Mesendoderm (in vitro differentiated cells): ENCODE measurements around the gene NTF4.
A peak's percentile ranks its signal among the peaks of the same experiment; 100 is the strongest.

Source experiments
- DNase-seq: peaks from one replicate; pipeline ENCODE4 v3.0.0; 2013
- H2AK5ac ChIP-seq: 2 replicates; pipeline ENCODE4 v1.6.1; 2013; ENCODE audit warnings: low read length, inconsistent platforms
- H2BK120ac ChIP-seq: 2 replicates; pipeline ENCODE4 v1.6.1; 2013; ENCODE audit warnings: low read depth, mild to moderate bottlenecking, low read length, moderate library complexity, mixed read lengths
- H2BK15ac ChIP-seq: replicated peaks from 2 replicates; pipeline ENCODE4 v1.6.1; 2013; ENCODE audit warnings: low read depth, mild to moderate bottlenecking, moderate library complexity
- H2BK5ac ChIP-seq: 2 replicates; pipeline ENCODE4 v1.6.1; 2013; ENCODE audit warnings: low read length, inconsistent platforms
- H3K18ac ChIP-seq: 2 replicates; pipeline ENCODE4 v1.6.1; 2013; ENCODE audit warnings: mild to moderate bottlenecking, low read length, mixed read lengths
- H3K23ac ChIP-seq: one replicate; pipeline ENCODE4 v1.6.1; 2013; ENCODE audit warnings: low read length
- H3K27ac ChIP-seq: 2 replicates; pipeline ENCODE4 v1.5.1; 2013; ENCODE audit warnings: low read depth, mild to moderate bottlenecking, inconsistent platforms, low read length, moderate library complexity
- H3K27me3 ChIP-seq: 2 replicates; pipeline ENCODE4 v1.6.1; 2013; ENCODE audit warnings: low read length, control low read depth, mild to moderate bottlenecking, inconsistent platforms; ENCODE audit not compliant: insufficient read depth, poor library complexity
- H3K36me3 ChIP-seq: 2 replicates; pipeline ENCODE4 v1.6.1; 2013; ENCODE audit warnings: low read length, inconsistent platforms; ENCODE audit not compliant: control insufficient read depth, insufficient read depth
- H3K4ac ChIP-seq: one replicate; pipeline ENCODE4 v1.6.1; 2013; ENCODE audit warnings: low read depth, mild to moderate bottlenecking, low read length, moderate library complexity
- H3K4me1 ChIP-seq: 2 replicates; pipeline ENCODE4 v1.6.1; 2013; ENCODE audit warnings: low read depth, low read length, inconsistent platforms; ENCODE audit not compliant: control insufficient read depth
- H3K4me2 ChIP-seq: 2 replicates; pipeline ENCODE4 v1.6.1; 2013; ENCODE audit warnings: low read length
- H3K4me3 ChIP-seq: 2 replicates; pipeline ENCODE4 v1.5.1; 2013; ENCODE audit warnings: mild to moderate bottlenecking, low read length
- H3K56ac ChIP-seq: one replicate; pipeline ENCODE4 v1.6.1; 2013; ENCODE audit warnings: low read length
- H3K79me1 ChIP-seq: 2 replicates; pipeline ENCODE4 v1.6.1; 2013; ENCODE audit warnings: low read length, inconsistent platforms
- H3K79me2 ChIP-seq: 2 replicates; pipeline ENCODE4 v1.6.1; 2013; ENCODE audit warnings: mild to moderate bottlenecking, low read length; ENCODE audit not compliant: control insufficient read depth, insufficient read depth
- H3K9ac ChIP-seq: 2 replicates; pipeline ENCODE4 v1.6.1; 2013; ENCODE audit warnings: low read length, inconsistent platforms
- H4K5ac ChIP-seq: one replicate; pipeline ENCODE4 v1.6.1; 2013; ENCODE audit warnings: low read length
- H4K8ac ChIP-seq: one replicate; pipeline ENCODE4 v1.6.1; 2013; ENCODE audit warnings: low read depth, mild to moderate bottlenecking, control low read depth, low read length, moderate library complexity
- WGBS: extraction: QIAGEN DNeasy Blood & Tissue Kit; methylation state at CpG from one replicate; pipeline ENCODE4 v1.1.7; 2013; ENCODE audit warnings: low lambda C conversion rate, missing lambda C conversion rate; ENCODE audit not compliant: insufficient coverage; ENCODE audit errors: extremely low coverage; 5-methylcytosine and 5-hydroxymethylcytosine counted together

Gene NTF4

GRCh38 chr19:49071860-49072547 lies 7.4 kb upstream of the NTF4 start:
- no peaks in the 10 kb centered on the region for H3K4me1 ChIP-seq
- no peak overlapping the region for H3K18ac ChIP-seq
- no peak overlapping the region for H3K4me3 ChIP-seq
- H4K8ac ChIP-seq = no peak overlapping the region
- no peak overlapping the region for H3K4me2 ChIP-seq
- H4K5ac ChIP-seq = no peak overlapping the region
- H3K56ac ChIP-seq = peak overlapping the region; percentile 50
- H3K23ac ChIP-seq = no peak overlapping the region
- no CpG with 5 or more reads among the region's 93 CpGs for WGBS
- no peak overlapping the region for H2BK15ac ChIP-seq
- no peaks in the 10 kb centered on the region for H3K79me1 ChIP-seq
- H2AK5ac ChIP-seq = no peak overlapping the region
- no peak overlapping the region for H2BK120ac ChIP-seq
- peak; percentile 64 for DNase-seq
- H3K27me3 ChIP-seq = peaks cover 11% of the 10 kb centered on the region
- no peaks in the 10 kb centered on the region for H3K36me3 ChIP-seq
- H3K4ac ChIP-seq = no peak overlapping the region
- no peaks in the 10 kb centered on the region for H3K79me2 ChIP-seq
- H3K27ac ChIP-seq = no peak overlapping the region
- H3K9ac ChIP-seq = no peak overlapping the region
- H2BK5ac ChIP-seq = no peak overlapping the region

DNA sequence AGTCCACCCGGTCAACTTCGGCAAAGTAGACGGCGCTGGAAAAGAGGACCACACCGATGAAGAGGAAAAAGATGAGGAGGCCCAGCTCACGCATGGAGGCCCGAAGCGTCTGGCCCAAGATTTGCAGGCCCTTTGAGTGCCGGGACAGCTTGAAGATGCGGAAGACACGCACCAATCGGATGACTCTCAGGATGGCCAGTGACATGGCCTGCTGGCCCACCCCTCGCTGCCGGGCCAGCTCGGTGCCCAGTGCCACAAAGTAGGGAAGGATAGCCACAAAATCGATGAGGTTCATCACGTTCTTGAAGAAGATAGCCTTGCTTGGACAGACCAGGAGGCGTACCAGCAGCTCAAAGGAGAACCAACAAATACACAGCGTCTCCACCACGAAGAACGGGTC lies 5.8 kb upstream of the NTF4 start:
- no peaks in the 10 kb centered on the region for H3K79me2 ChIP-seq
- H3K56ac ChIP-seq = no peak overlapping the region
- no peak overlapping the region for H2AK5ac ChIP-seq
- H3K4me1 ChIP-seq = peaks cover 2% of the 10 kb centered on the region
- no peak overlapping the region for H3K4me3 ChIP-seq
- no peak overlapping the region for H2BK15ac ChIP-seq
- no peak overlapping the region for H3K4me2 ChIP-seq
- no peak overlapping the region for H3K4ac ChIP-seq
- no peak overlapping the region for H3K27ac ChIP-seq
- no peaks in the 10 kb centered on the region for H3K36me3 ChIP-seq
- peaks cover 11% of the 10 kb centered on the region for H3K27me3 ChIP-seq
- no CpG with 5 or more reads among the region's 21 CpGs for WGBS
- no peaks in the 10 kb centered on the region for H3K79me1 ChIP-seq
- no peak overlapping the region for H2BK120ac ChIP-seq
- no peak for DNase-seq
- no peak overlapping the region for H4K8ac ChIP-seq
- H3K23ac ChIP-seq = no peak overlapping the region
- no peak overlapping the region for H4K5ac ChIP-seq
- H3K18ac ChIP-seq = no peak overlapping the region
- H3K9ac ChIP-seq = no peak overlapping the region
- no peak overlapping the region for H2BK5ac ChIP-seq

DNA sequence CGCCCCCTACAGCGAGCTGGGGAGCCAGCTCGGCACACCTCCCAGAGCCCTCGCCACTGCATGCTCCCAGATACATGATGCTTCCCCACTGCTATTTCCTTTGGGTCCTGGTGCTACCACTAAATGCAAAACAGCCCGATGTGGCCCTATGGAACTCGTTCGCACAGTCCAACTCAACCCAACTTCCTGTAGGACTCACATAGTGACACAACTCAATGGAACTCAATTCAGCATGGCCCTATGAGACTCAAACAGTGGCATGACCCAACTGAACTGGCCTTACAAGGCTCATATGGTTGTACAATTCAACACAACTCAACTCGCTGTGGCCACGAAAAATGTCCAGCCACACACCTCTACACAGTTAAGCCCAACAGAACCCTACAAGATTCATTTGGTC lies 4.4 kb upstream of the NTF4 start:
- H4K8ac ChIP-seq = no peak overlapping the region
- H3K27me3 ChIP-seq = peaks cover 11% of the 10 kb centered on the region
- no peak overlapping the region for H3K4ac ChIP-seq
- WGBS = no CpG with 5 or more reads among the region's 9 CpGs
- H3K18ac ChIP-seq = no peak overlapping the region
- peaks cover 6% of the 10 kb centered on the region for H3K4me1 ChIP-seq
- H3K23ac ChIP-seq = no peak overlapping the region
- no peak overlapping the region for H3K4me2 ChIP-seq
- H2BK15ac ChIP-seq = no peak overlapping the region
- no peaks in the 10 kb centered on the region for H3K36me3 ChIP-seq
- H3K27ac ChIP-seq = no peak overlapping the region
- H4K5ac ChIP-seq = no peak overlapping the region
- no peak overlapping the region for H2BK120ac ChIP-seq
- H3K79me2 ChIP-seq = no peaks in the 10 kb centered on the region
- no peak overlapping the region for H3K56ac ChIP-seq
- H2BK5ac ChIP-seq = no peak overlapping the region
- H2AK5ac ChIP-seq = no peak overlapping the region
- H3K4me3 ChIP-seq = no peak overlapping the region
- H3K9ac ChIP-seq = no peak overlapping the region
- H3K79me1 ChIP-seq = no peaks in the 10 kb centered on the region
- DNase-seq = no peak

DNA sequence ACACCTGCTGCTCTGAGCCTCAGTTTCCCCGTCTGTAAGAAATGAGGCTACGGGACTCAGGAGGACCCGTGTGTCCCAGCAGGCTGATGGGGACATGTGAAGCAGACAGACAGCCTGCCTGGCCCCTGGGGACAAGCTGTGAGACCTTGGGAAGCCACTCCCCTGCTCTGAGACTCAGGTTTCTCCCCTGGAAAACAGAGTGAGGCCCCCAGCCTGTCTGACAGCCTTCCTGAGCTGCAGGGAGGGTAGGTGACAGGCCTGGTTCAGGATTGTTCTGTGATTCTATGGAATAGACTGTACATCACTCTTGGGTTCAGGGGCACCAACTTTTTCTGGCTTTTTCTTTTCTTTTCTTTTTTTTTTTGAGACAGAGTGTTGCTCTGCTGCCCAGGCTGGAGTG lies 2.9 kb upstream of the NTF4 start:
- Histone ChIP-seq H3K4me3 (no peak overlapping the region), H3K36me3 (no peaks in the 10 kb centered on the region), H3K4me2 (no peak overlapping the region), H4K8ac (no peak overlapping the region), H3K23ac (no peak overlapping the region), H3K27ac (no peak overlapping the region), H2BK120ac (no peak overlapping the region), H3K79me2 (no peaks in the 10 kb centered on the region), H2AK5ac (no peak overlapping the region), H3K56ac (no peak overlapping the region), H2BK5ac (no peak overlapping the region), H2BK15ac (no peak overlapping the region), H3K4me1 (peaks cover 6% of the 10 kb centered on the region), H3K4ac (no peak overlapping the region), H3K79me1 (no peaks in the 10 kb centered on the region), H3K18ac (no peak overlapping the region), H4K5ac (no peak overlapping the region), H3K9ac (no peak overlapping the region), H3K27me3 (peaks cover 4% of the 10 kb centered on the region)
- DNase-seq = no peak
- WGBS = no CpG with 5 or more reads among the region's 3 CpGs

- no peaks in the 10 kb centered on the region for H3K79me1 ChIP-seq
- no peak overlapping the region for H2BK15ac ChIP-seq
- no peak overlapping the region for H3K4me2 ChIP-seq
- DNase-seq = peak; percentile 38
- H2AK5ac ChIP-seq = no peak overlapping the region
- no peak overlapping the region for H2BK120ac ChIP-seq
- no peak overlapping the region for H3K4ac ChIP-seq
- no peak overlapping the region for H3K4me3 ChIP-seq
- WGBS = no CpG with 5 or more reads among the region's 13 CpGs
- no peak overlapping the region for H3K56ac ChIP-seq
- no peak overlapping the region for H3K27ac ChIP-seq
- H4K8ac ChIP-seq = no peak overlapping the region
- H4K5ac ChIP-seq = no peak overlapping the region
- H3K23ac ChIP-seq = no peak overlapping the region
- H3K4me1 ChIP-seq = peaks cover 6% of the 10 kb centered on the region
- H3K9ac ChIP-seq = no peak overlapping the region
- no peak overlapping the region for H3K18ac ChIP-seq
- no peaks in the 10 kb centered on the region for H3K79me2 ChIP-seq
- no peak overlapping the region for H2BK5ac ChIP-seq
- H3K27me3 ChIP-seq = peaks cover 2% of the 10 kb centered on the region
- no peaks in the 10 kb centered on the region for H3K36me3 ChIP-seq
Observed at GRCh38 chr19:49065905-49066512, 1.4 kb upstream of the NTF4 start.
